ENCODE data around the gene FBRSL1. TPM values are rescaled to one million over a fixed set of nuclear protein-coding genes. Genes with fewer than 3 reads are reported as not detected.

FBRSL1 gene
- total RNA-seq, 1 donor from 2014 or later = 199 TPM

- no peak overlapping the region for H3K4me3 Mint-ChIP-seq (ENCODE audit: low read depth)
- TF ChIP-seq, protein P1, sequence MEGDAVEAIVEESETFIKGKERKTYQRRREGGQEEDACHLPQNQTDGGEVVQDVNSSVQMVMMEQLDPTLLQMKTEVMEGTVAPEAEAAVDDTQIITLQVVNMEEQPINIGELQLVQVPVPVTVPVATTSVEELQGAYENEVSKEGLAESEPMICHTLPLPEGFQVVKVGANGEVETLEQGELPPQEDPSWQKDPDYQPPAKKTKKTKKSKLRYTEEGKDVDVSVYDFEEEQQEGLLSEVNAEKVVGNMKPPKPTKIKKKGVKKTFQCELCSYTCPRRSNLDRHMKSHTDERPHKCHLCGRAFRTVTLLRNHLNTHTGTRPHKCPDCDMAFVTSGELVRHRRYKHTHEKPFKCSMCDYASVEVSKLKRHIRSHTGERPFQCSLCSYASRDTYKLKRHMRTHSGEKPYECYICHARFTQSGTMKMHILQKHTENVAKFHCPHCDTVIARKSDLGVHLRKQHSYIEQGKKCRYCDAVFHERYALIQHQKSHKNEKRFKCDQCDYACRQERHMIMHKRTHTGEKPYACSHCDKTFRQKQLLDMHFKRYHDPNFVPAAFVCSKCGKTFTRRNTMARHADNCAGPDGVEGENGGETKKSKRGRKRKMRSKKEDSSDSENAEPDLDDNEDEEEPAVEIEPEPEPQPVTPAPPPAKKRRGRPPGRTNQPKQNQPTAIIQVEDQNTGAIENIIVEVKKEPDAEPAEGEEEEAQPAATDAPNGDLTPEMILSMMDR (IDR thresholded peaks at IDR 0.05; ENCODE audit: unreplicated experiment) = no peak
- H3K27ac Mint-ChIP-seq = no peak overlapping the region
- H3K27me3 Mint-ChIP-seq = no peaks in the 10 kb centered on the region
- peaks cover 21% of the 10 kb centered on the region for H3K4me1 Mint-ChIP-seq (ENCODE audit: low read depth)
- no peaks in the 10 kb centered on the region for H3K9me3 Mint-ChIP-seq (ENCODE audit: low read depth)
- H3K36me3 Mint-ChIP-seq (ENCODE audit: insufficient read depth) = peaks cover 4% of the 10 kb centered on the region
- DNase-seq (ENCODE audit: low spot score, unreplicated experiment) = no peak
These were observed 21.0 kb downstream of the FBRSL1 start for GRCh38 chr12:132510746-132511477.

DNA sequence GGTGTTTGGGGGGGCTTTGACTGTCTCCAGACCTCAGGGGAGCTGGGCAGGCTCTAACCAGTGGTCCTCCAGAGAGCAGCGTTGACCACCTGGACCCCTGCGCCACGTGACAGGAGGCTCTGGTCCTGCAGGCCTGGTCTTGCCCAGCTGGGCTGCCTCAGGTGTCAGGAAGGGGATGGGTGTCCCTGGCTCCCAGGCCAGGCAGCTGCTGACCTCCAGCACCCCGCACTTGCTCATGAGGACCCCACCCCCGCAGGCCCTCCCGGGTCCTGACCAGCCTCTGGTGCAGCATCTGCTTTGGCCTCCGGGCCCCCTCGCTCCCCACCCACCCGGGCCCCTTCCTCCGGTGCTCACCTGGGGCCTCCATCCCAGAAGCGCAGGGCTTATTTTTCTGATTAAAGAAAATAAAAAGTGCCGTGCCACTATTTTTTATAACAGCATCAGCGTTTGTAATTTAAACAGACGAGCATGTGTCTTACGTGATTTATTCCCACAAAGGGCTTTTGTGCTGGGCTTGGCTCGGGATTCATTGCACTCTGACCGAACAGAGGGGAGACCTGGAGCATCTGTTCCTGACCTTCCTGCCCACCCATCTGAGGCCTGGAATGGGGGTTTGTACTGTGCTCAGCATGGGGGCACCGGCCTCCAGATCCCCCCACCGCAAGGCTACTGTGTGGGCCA lies 21.7 kb downstream of the FBRSL1 start:
- TF ChIP-seq, protein P1 (IDR thresholded peaks at IDR 0.05; ENCODE audit: unreplicated experiment) = no peak
- Mint-ChIP-seq H3K4me3 (ENCODE audit: low read depth) (no peak overlapping the region), H3K36me3 (ENCODE audit: insufficient read depth) (peaks cover 4% of the 10 kb centered on the region), H3K9me3 (ENCODE audit: low read depth) (no peaks in the 10 kb centered on the region), H3K27ac (no peak overlapping the region), H3K27me3 (no peaks in the 10 kb centered on the region), H3K4me1 (ENCODE audit: low read depth) (peaks cover 16% of the 10 kb centered on the region)
- no peak for DNase-seq (ENCODE audit: low spot score, unreplicated experiment)

GRCh38 chr12:132512197-132513069 lies 22.5 kb downstream of the FBRSL1 start:
- TF ChIP-seq, protein P1 (IDR thresholded peaks at IDR 0.05; ENCODE audit: unreplicated experiment) = no peak
- no peaks in the 10 kb centered on the region for H3K27me3 Mint-ChIP-seq
- no peak overlapping the region for H3K4me3 Mint-ChIP-seq (ENCODE audit: low read depth)
- H3K27ac Mint-ChIP-seq = no peak overlapping the region
- no peaks in the 10 kb centered on the region for H3K9me3 Mint-ChIP-seq (ENCODE audit: low read depth)
- H3K36me3 Mint-ChIP-seq (ENCODE audit: insufficient read depth) = peaks cover 5% of the 10 kb centered on the region
- H3K4me1 Mint-ChIP-seq (ENCODE audit: low read depth) = peaks cover 21% of the 10 kb centered on the region
- DNase-seq (ENCODE audit: low spot score, unreplicated experiment) = no peak

DNA sequence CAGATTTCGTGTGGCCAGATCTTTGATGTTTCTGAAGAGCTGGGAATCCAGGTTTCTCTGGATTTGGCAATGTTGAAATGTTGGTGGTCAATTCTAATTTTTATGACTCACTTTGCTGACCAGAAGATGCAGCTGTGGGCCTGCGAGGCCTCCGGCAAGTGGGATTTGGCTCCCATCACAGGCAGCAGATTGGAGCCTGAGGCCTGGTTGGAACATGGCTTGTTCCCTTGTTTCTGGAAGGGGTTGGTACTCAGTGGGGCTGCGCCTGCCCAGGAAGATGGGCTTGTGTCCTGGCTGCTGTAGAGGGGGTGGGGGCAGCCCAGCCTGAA lies 23.1 kb downstream of the FBRSL1 start:
- Mint-ChIP-seq H3K4me3 (ENCODE audit: low read depth) (no peak overlapping the region), H3K4me1 (ENCODE audit: low read depth) (peaks cover 25% of the 10 kb centered on the region), H3K27ac (no peak overlapping the region), H3K9me3 (ENCODE audit: low read depth) (no peaks in the 10 kb centered on the region), H3K36me3 (ENCODE audit: insufficient read depth) (peaks cover 7% of the 10 kb centered on the region), H3K27me3 (no peaks in the 10 kb centered on the region)
- no peak for DNase-seq (ENCODE audit: low spot score, unreplicated experiment)
- TF ChIP-seq, protein P1 (IDR thresholded peaks at IDR 0.05; ENCODE audit: unreplicated experiment) = no peak

- Mint-ChIP-seq H3K27me3 (no peaks in the 10 kb centered on the region), H3K36me3 (ENCODE audit: insufficient read depth) (peaks cover 12% of the 10 kb centered on the region), H3K4me3 (ENCODE audit: low read depth) (no peak overlapping the region), H3K4me1 (ENCODE audit: low read depth) (peaks cover 31% of the 10 kb centered on the region), H3K9me3 (ENCODE audit: low read depth) (no peaks in the 10 kb centered on the region), H3K27ac (peak overlapping the region; percentile 56)
- TF ChIP-seq, protein P1 (IDR thresholded peaks at IDR 0.05; ENCODE audit: unreplicated experiment) = no peak
- DNase-seq (ENCODE audit: low spot score, unreplicated experiment) = no peak
These were observed 23.6 kb downstream of the FBRSL1 start for GRCh38 chr12:132513458-132514135.
